Measurements from ENCODE around the gene SKI. TPM values are rescaled to one million over a fixed set of nuclear protein-coding genes. Genes with fewer than 3 reads are reported as not detected.

SKI gene
- total RNA-seq, 3 donors from 2014 or later = 26.8 to 86.6 (median 29.0) TPM

DNA sequence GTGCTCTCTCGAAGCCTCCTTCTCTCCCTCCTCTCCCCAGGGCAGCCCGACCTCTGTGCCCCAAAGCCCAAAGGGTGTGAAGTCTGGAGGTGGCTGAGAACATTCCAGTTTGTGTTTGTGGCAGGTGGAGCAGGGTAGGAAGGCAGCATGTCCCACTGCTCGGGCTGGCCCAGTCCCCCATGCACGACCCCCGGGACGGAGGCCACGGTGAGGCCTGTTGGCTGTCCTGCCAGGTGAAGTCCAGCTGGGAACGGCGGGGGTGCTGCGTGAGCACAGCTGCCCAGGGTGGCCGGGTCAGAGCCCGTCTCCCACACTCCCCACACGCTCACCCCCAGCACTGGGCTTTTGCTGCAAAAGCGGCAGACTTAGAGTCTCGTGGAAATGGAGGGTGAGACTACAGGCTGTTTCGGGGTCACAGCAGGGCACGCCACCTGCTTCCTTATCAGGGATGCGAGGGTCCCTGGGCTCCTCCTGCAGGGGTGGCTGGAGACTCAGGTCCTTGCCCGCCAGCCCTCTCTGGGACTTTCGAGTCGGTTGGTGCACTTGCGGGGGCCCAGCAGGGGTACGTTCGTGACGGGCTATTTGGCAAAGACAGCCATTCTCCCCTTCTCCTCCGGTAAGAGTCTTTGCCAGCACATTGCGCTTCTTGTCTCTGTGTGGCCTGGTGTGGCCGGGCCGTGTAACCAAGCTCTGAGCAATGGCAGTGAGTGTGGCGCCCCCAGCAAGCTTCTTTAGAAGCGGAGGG lies 123.0 kb downstream of the SKI start:
- no peaks in the 10 kb centered on the region for H3K36me3 ChIP-seq (ENCODE audit: low read depth)
- intact Hi-C loops (cut with DNase I, micrococcal nuclease) = no loop called here
- H3K4me3 ChIP-seq = no peak overlapping the region
- TF ChIP-seq CTCF (IDR thresholded peaks at IDR 0.05) = no peak
- ATAC-seq = no peak
- peak in 2 of 3 donors; percentile 14 to 45 for DNase-seq
- no peaks in the 10 kb centered on the region for H3K4me1 ChIP-seq (ENCODE audit: low read depth)
- H3K9me3 ChIP-seq = no peaks in the 10 kb centered on the region

DNA sequence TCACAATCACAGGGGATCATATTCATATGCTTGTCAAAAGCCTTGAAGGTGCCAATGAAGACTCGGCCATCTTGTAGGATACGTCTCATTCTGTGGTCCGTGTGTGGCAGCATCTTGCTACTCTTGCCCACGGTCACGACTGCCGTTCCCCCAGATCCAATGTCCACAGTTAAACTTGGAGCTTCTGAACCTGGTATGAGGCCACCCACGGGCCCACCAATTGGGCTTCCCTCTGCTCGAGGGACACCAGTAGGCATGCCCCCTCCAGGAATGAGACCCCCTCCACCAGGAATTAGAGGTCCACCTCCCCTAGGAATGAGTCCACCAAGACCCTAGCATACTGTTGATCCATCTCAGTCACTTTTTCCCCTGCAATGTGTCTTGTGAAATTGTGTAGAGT lies 123.6 kb downstream of the SKI start:
- Histone ChIP-seq H3K36me3 (ENCODE audit: low read depth) (no peaks in the 10 kb centered on the region), H3K4me1 (ENCODE audit: low read depth) (no peaks in the 10 kb centered on the region), H3K4me3 (no peak overlapping the region), H3K9me3 (no peaks in the 10 kb centered on the region)
- intact Hi-C loops (cut with DNase I, micrococcal nuclease) = no loop called here
- no peak for TF ChIP-seq CTCF (IDR thresholded peaks at IDR 0.05)
- ATAC-seq (no peak), DNase-seq (peak in 1 of 3 donors; percentile 6)

DNA sequence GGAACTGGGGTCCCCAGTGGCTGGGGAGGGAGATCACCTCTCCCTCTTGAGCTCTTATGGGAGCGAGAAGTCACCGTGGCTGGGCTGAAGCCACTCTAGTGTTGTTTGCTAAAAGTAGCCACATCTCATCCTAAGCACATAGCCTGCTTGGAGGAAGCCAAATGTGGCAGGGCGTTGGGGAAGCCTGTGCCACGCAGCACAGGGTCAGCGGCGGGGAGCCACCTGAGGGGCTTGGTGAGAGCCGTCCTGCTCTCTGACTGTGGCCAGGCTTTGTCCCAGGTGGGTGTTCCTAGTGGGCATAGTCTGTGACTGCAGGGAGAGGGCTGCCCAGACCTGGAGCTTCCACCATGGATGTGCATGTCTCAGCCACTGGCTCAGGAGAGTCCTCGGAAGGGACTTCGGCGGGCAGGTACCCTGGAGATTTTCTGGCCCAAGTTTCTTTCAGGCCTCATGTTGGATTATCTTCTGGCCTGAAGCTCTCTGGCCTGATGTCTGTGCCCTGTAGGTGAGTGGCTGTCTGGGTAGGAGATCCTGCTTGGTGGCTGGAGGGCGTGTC lies 124.3 kb downstream of the SKI start:
- no peak for TF ChIP-seq CTCF (IDR thresholded peaks at IDR 0.05)
- Histone ChIP-seq H3K36me3 (ENCODE audit: low read depth) (no peaks in the 10 kb centered on the region), H3K4me1 (ENCODE audit: low read depth) (no peaks in the 10 kb centered on the region), H3K4me3 (no peak overlapping the region), H3K9me3 (no peaks in the 10 kb centered on the region)
- intact Hi-C loops (cut with DNase I, micrococcal nuclease) = no loop called here
- DNase-seq = peak in 2 of 3 donors; percentile 14 to 17
- ATAC-seq = no peak

DNA sequence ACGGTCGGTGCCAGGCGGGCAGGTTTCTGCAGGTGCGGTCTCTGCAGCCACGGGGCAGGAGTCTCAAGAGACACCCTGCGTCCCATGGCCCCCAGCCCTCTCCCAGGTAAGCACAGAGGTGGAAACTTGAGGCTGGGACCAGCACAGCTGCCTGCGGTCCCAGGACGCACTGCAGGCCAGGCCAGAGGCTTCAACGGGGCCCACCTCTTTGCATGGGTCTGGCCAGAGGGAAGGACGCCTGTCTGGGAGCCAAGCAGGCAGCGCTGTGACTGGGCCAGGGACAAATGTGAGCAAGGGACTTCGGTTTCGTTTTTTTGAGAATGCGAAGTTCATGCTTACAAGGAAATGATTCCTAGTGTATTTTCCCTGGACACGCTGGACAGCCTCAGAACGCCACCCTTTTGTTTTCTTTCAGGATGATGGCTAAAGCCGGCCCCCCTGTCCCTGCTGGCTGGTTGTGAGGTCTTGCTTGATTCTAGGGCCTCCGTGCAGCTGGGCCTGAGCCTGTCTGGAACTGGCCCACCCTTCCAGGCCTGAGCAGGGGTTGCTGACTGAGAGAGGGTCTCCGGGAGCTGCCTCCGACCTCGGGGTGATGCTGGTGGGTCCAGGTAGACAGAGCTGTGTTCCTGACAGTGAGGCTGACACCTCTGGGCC lies 124.9 kb downstream of the SKI start:
- ATAC-seq (peak; percentile 27), DNase-seq (peak in 2 of 3 donors; percentile 18 to 34)
- Histone ChIP-seq H3K4me3 (no peak overlapping the region), H3K4me1 (ENCODE audit: low read depth) (no peaks in the 10 kb centered on the region), H3K36me3 (ENCODE audit: low read depth) (no peaks in the 10 kb centered on the region), H3K9me3 (no peaks in the 10 kb centered on the region)
- TF ChIP-seq CTCF (IDR thresholded peaks at IDR 0.05) = no peak
- intact Hi-C loops (cut with DNase I, micrococcal nuclease) = no loop called here

DNA sequence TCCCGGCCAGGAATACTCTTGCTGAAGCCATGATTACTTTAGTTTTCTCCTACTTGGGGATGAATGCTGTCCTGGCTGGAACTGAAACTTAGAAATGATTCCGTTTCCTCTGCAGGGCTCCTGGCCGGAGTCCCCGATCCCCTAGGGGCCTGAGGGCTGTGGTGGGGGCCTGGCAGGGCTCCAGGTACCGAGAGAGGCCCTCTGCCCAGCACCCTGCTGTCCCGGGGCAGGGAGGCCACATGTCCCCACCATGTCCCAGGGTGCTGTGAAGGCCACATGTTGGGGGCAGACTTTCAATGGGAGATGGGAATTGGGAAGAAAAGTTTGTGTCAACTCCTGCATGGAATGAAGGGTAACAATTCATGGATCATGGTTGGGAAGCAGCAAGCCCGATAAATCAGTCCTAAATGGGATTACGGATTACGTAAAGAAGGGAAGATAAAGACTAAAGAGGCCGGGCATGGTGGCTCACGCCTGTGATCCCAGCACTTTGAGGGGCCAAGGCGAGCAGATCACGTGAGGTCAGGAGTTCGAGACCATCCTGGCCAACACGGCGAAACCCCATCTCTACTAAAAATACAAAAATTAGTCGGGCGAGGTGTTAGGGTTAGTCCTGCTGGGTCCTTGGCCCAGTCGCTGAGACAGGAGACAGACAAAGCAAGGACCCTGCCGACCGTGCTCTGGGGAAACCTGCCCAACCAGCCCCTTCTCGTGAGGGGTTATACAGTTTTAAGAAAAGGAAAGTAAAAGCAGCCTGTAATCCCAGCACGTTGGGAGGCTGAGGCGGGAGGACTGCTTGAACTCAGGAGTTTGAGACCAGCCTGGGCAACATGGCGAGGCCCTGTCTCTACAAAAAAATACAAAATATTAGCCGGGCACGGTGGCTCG lies 125.7 kb downstream of the SKI start:
- DNase-seq (peak in 2 of 3 donors; percentile 12 to 30), ATAC-seq (no peak)
- no peak for TF ChIP-seq CTCF (IDR thresholded peaks at IDR 0.05)
- intact Hi-C loops (cut with DNase I, micrococcal nuclease) = no loop called here
- H3K9me3 ChIP-seq = no peaks in the 10 kb centered on the region
- H3K4me3 ChIP-seq = no peak overlapping the region
- no peaks in the 10 kb centered on the region for H3K4me1 ChIP-seq (ENCODE audit: low read depth)
- no peaks in the 10 kb centered on the region for H3K36me3 ChIP-seq (ENCODE audit: low read depth)

Data from mucosa of descending colon (tissue), 3 donors.